HepG2 (cell line): ENCODE results near the gene CCR5AS.

ENCODE experiments used
- CCAR2 ChIP-seq: fragments of 200-400 bp; formaldehyde crosslinking; optimal IDR thresholded peaks from 2 replicates; pipeline ENCODE3; 2018; ENCODE audit warnings: low read depth, mild to moderate bottlenecking, low read length, moderate library complexity
- CHD2 ChIP-seq: IDR thresholded peaks from 2 replicates; pipeline ENCODE4 v1.6.1; 2011; ENCODE audit warnings: low read depth, low read length, improper control_type of control experiment
- CTCF ChIP-seq: sonication (generic); formaldehyde crosslinking; IDR thresholded peaks from 2 replicates; pipeline ENCODE4 v1.5.0; 2020; ENCODE audit warnings: mild to moderate bottlenecking, missing genetic modification reagents, moderate library complexity
- DMAP1 ChIP-seq: IDR thresholded peaks from 2 replicates; pipeline ENCODE4 v1.6.1; 2016
- PBX3 ChIP-seq: sonication (generic); formaldehyde crosslinking; IDR thresholded peaks from 2 replicates; pipeline ENCODE4 v1.8.1; 2023; ENCODE audit warnings: missing genetic modification reagents, inconsistent platforms, borderline replicate concordance
- PRDM10 ChIP-seq: sonication (generic); formaldehyde crosslinking; IDR thresholded peaks from 2 replicates; pipeline ENCODE4 v1.4.0; 2020; ENCODE audit warnings: low read depth, missing genetic modification reagents
- RCOR2 ChIP-seq: IDR thresholded peaks from 2 replicates; pipeline ENCODE4 v1.6.1; 2016; ENCODE audit warnings: missing biosample characterization, missing genetic modification reagents
- ZBTB21 ChIP-seq: sonication (generic); formaldehyde crosslinking; IDR thresholded peaks from 2 replicates; pipeline ENCODE4 v1.4.0; 2020; ENCODE audit warnings: missing genetic modification reagents
- ZBTB8A ChIP-seq: sonication (generic); formaldehyde crosslinking; IDR thresholded peaks from 2 replicates; pipeline ENCODE4 v1.4.0; 2020; ENCODE audit warnings: mild to moderate bottlenecking, low read depth, missing genetic modification reagents, borderline replicate concordance
- ZNF343 ChIP-seq: sonication (generic); formaldehyde crosslinking; IDR thresholded peaks from 2 replicates; pipeline ENCODE4 v1.4.0; 2020; ENCODE audit warnings: mild to moderate bottlenecking, missing genetic modification reagents
- ZSCAN29 ChIP-seq: sonication (generic); formaldehyde crosslinking; conservative IDR thresholded peaks from 2 replicates; pipeline ENCODE4 v1.4.0; 2020; ENCODE audit warnings: mild to moderate bottlenecking, missing genetic modification reagents

- TF ChIP-seq ZSCAN29 (CRISPR knock-in tag) (no peak), CTCF (CRISPR knock-in tag) (no peak), PBX3 (CRISPR knock-in tag) (no peak), CCAR2 (no peak), RCOR2 (CRISPR knock-in tag) (no peak), DMAP1 (CRISPR knock-in tag) (no peak), CHD2 (no peak), PRDM10 (CRISPR knock-in tag) (no peak), ZNF343 (no peak), ZBTB8A (no peak), ZBTB21 (CRISPR knock-in tag) (no peak)
These were observed 72.0 kb downstream of the CCR5AS start for GRCh38 chr3:46334741-46335478.
